ENCODE results near the gene DCST1.

Gene DCST1

GRCh38 chr1:155069551-155070157 is 36.0 kb downstream of the DCST1 start:
- Histone ChIP-seq H3K4me3 (peak overlapping the region; percentile 42), H3K27ac (peak overlapping the region; percentile 93), H3K4me2 (peak overlapping the region; percentile 100), H3K9me3 (no peaks in the 10 kb centered on the region), H3K36me3 (peaks cover 36% of the 10 kb centered on the region), H3K9ac (peak overlapping the region; percentile 77), H3K27me3 (no peaks in the 10 kb centered on the region), H4K20me1 (peaks cover 26% of the 10 kb centered on the region), H3K4me1 (peaks cover 100% of the 10 kb centered on the region)
- no peak for TF ChIP-seq Cebpa-rat (IDR thresholded peaks at IDR 0.05)

GRCh38 chr1:155070158-155070621 is 36.6 kb downstream of the DCST1 start:
- no peak for TF ChIP-seq Cebpa-rat (IDR thresholded peaks at IDR 0.05)
- H3K27ac ChIP-seq, result peak overlapping the region; percentile 93

GRCh38 chr1:155070721-155071569 is 37.3 kb downstream of the DCST1 start:
- H4K20me1 ChIP-seq, result peaks cover 15% of the 10 kb centered on the region
- H3K4me2 ChIP-seq, result peak overlapping the region; percentile 100
- peak overlapping the region; percentile 93 for H3K27ac ChIP-seq
- H3K4me3 ChIP-seq, result peak overlapping the region; percentile 62
- peak overlapping the region; percentile 77 for H3K9ac ChIP-seq
- peaks cover 100% of the 10 kb centered on the region for H3K4me1 ChIP-seq
- H3K9me3 ChIP-seq, result no peaks in the 10 kb centered on the region
- H3K36me3 ChIP-seq, result peaks cover 36% of the 10 kb centered on the region
- H3K27me3 ChIP-seq, result no peaks in the 10 kb centered on the region
- TF ChIP-seq Cebpa-rat (IDR thresholded peaks at IDR 0.05), result no peak

More at GRCh38 chr1:155070158-155070621, 36.6 kb downstream of the DCST1 start:
- H3K36me3 ChIP-seq, result peaks cover 36% of the 10 kb centered on the region
- no peaks in the 10 kb centered on the region for H3K27me3 ChIP-seq
- peaks cover 100% of the 10 kb centered on the region for H3K4me1 ChIP-seq
- peak overlapping the region; percentile 62 for H3K4me3 ChIP-seq
- H3K9ac ChIP-seq, result peak overlapping the region; percentile 77
- peak overlapping the region; percentile 100 for H3K4me2 ChIP-seq
- H4K20me1 ChIP-seq, result peaks cover 21% of the 10 kb centered on the region
- no peaks in the 10 kb centered on the region for H3K9me3 ChIP-seq

- peak overlapping the region; percentile 77 for H3K9ac ChIP-seq
Observed at GRCh38 chr1:155071701-155072100, 38.1 kb downstream of the DCST1 start.

GRCh38 chr1:155072531-155073289 is 39.1 kb downstream of the DCST1 start:
- Histone ChIP-seq H3K27ac (peak overlapping the region; percentile 93), H3K36me3 (peaks cover 18% of the 10 kb centered on the region), H4K20me1 (no peaks in the 10 kb centered on the region), H3K4me2 (peak overlapping the region; percentile 100), H3K27me3 (no peaks in the 10 kb centered on the region), H3K9ac (peak overlapping the region; percentile 77), H3K4me3 (no peak overlapping the region; the same call in 1 of the 2 replicates), H3K4me1 (peaks cover 100% of the 10 kb centered on the region), H3K9me3 (no peaks in the 10 kb centered on the region)
- no peak for TF ChIP-seq Cebpa-rat (IDR thresholded peaks at IDR 0.05)

More at GRCh38 chr1:155071701-155072100, 38.1 kb downstream of the DCST1 start:
- H3K27me3 ChIP-seq, result no peaks in the 10 kb centered on the region
- H3K4me1 ChIP-seq, result peaks cover 100% of the 10 kb centered on the region
- H3K4me3 ChIP-seq, result peak overlapping the region; percentile 62
- TF ChIP-seq Cebpa-rat (IDR thresholded peaks at IDR 0.05), result no peak
- H3K4me2 ChIP-seq, result peak overlapping the region; percentile 100
- H4K20me1 ChIP-seq, result peaks cover 7% of the 10 kb centered on the region
- H3K9me3 ChIP-seq, result no peaks in the 10 kb centered on the region
- H3K36me3 ChIP-seq, result peaks cover 28% of the 10 kb centered on the region
- peak overlapping the region; percentile 93 for H3K27ac ChIP-seq

- peak overlapping the region; percentile 77 for H3K9ac ChIP-seq
Observed at GRCh38 chr1:155073377-155074242, 40.0 kb downstream of the DCST1 start.

GRCh38 chr1:155075535-155075934 is 41.9 kb downstream of the DCST1 start:
- Histone ChIP-seq H3K27me3 (peaks cover 18% of the 10 kb centered on the region), H3K4me1 (peaks cover 100% of the 10 kb centered on the region)

More at GRCh38 chr1:155073377-155074242, 40.0 kb downstream of the DCST1 start:
- no peaks in the 10 kb centered on the region for H3K9me3 ChIP-seq
- peak overlapping the region; percentile 56 for H3K4me3 ChIP-seq
- no peaks in the 10 kb centered on the region for H4K20me1 ChIP-seq
- peaks cover 9% of the 10 kb centered on the region for H3K36me3 ChIP-seq
- no peaks in the 10 kb centered on the region for H3K27me3 ChIP-seq
- H3K27ac ChIP-seq, result peak overlapping the region; percentile 93
- peaks cover 100% of the 10 kb centered on the region for H3K4me1 ChIP-seq
- no peak for TF ChIP-seq Cebpa-rat (IDR thresholded peaks at IDR 0.05)
- peak overlapping the region; percentile 100 for H3K4me2 ChIP-seq

GRCh38 chr1:155076371-155076770 is 42.7 kb downstream of the DCST1 start:
- Histone ChIP-seq H3K27me3 (peaks cover 26% of the 10 kb centered on the region), H3K4me2 (peak overlapping the region; percentile 100), H4K20me1 (peaks cover 26% of the 10 kb centered on the region), H3K36me3 (no peaks in the 10 kb centered on the region), H3K9ac (peak overlapping the region; percentile 75; the same call in 1 of the 2 replicates), H3K27ac (peak overlapping the region; percentile 75), H3K4me3 (no peak overlapping the region), H3K9me3 (no peaks in the 10 kb centered on the region), H3K4me1 (peaks cover 100% of the 10 kb centered on the region)
- TF ChIP-seq Cebpa-rat (IDR thresholded peaks at IDR 0.05), result no peak

More at GRCh38 chr1:155075535-155075934, 41.9 kb downstream of the DCST1 start:
- Histone ChIP-seq H3K4me2 (peak overlapping the region; percentile 100), H3K4me3 (no peak overlapping the region), H3K36me3 (no peaks in the 10 kb centered on the region), H3K9ac (peak overlapping the region; percentile 75), H3K9me3 (no peaks in the 10 kb centered on the region), H4K20me1 (peaks cover 17% of the 10 kb centered on the region), H3K27ac (peak overlapping the region; percentile 75)
- TF ChIP-seq Cebpa-rat (IDR thresholded peaks at IDR 0.05), result no peak
